ENCODE measurements around the gene DYNLT2. TPM values are rescaled to one million over a fixed set of nuclear protein-coding genes. Genes with fewer than 3 reads are reported as not detected.
A peak's percentile ranks its signal among the peaks of the same experiment; 100 is the strongest.

The DYNLT2 gene
- total and polyA plus RNA-seq, 2 of the 13 experiments (the other 11 are each of a cell fraction or from before 2014, with no cell fraction given) = 2.1 to 4.3 TPM

DNA sequence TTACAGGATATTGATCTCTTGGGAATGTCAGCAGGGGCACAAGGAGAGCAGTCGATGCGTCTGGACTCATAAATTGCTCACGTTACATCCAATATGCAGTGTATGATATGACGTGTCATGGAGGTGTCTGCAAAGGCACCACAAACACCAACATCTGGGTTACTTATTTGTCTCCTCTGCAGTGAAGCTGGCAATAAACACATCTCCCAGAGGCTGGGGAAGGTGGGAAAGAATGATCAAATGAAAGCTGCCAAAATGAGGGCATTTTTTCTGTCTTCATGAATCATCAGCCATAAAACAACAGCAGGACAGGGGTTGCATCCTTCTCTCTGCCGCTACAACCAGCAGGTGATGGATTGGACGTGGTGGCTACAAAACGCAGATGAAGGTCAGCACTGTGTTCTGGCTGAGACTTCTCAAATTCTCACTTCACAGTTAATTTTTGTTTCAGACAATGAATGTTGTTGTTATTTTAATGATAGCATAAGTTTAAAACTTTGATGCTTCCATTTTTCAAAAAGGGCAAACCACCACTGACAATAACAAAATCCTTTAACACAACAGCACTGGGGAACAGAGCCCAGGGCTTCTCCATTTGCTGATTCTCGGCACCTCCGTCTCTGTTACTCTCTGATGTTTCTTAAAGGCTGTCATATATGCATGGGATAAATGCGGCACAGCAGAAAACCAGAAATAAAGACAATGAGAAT lies 47.5 kb upstream of the DYNLT2 start (continued):
- peak; percentile 1 for TF ChIP-seq TBL1XR1 (IDR thresholded peaks at IDR 0.05; ENCODE audit: borderline replicate concordance, low read length, partially characterized antibody)
- TF ChIP-seq PAX8 (CRISPR knock-in tag; IDR thresholded peaks at IDR 0.05; ENCODE audit: borderline replicate concordance) = 0 out of 2 replicates have a peak, but pooled peaks have one; percentile 15
- no peak for TF ChIP-seq SMAD3 (CRISPR knock-in tag; IDR thresholded peaks at IDR 0.05)
- TF ChIP-seq RXRA (CRISPR knock-in tag; IDR thresholded peaks at IDR 0.05) = no peak
- no peak for TF ChIP-seq NFE2 (CRISPR knock-in tag; IDR thresholded peaks at IDR 0.05)
- TF ChIP-seq, protein P1, sequence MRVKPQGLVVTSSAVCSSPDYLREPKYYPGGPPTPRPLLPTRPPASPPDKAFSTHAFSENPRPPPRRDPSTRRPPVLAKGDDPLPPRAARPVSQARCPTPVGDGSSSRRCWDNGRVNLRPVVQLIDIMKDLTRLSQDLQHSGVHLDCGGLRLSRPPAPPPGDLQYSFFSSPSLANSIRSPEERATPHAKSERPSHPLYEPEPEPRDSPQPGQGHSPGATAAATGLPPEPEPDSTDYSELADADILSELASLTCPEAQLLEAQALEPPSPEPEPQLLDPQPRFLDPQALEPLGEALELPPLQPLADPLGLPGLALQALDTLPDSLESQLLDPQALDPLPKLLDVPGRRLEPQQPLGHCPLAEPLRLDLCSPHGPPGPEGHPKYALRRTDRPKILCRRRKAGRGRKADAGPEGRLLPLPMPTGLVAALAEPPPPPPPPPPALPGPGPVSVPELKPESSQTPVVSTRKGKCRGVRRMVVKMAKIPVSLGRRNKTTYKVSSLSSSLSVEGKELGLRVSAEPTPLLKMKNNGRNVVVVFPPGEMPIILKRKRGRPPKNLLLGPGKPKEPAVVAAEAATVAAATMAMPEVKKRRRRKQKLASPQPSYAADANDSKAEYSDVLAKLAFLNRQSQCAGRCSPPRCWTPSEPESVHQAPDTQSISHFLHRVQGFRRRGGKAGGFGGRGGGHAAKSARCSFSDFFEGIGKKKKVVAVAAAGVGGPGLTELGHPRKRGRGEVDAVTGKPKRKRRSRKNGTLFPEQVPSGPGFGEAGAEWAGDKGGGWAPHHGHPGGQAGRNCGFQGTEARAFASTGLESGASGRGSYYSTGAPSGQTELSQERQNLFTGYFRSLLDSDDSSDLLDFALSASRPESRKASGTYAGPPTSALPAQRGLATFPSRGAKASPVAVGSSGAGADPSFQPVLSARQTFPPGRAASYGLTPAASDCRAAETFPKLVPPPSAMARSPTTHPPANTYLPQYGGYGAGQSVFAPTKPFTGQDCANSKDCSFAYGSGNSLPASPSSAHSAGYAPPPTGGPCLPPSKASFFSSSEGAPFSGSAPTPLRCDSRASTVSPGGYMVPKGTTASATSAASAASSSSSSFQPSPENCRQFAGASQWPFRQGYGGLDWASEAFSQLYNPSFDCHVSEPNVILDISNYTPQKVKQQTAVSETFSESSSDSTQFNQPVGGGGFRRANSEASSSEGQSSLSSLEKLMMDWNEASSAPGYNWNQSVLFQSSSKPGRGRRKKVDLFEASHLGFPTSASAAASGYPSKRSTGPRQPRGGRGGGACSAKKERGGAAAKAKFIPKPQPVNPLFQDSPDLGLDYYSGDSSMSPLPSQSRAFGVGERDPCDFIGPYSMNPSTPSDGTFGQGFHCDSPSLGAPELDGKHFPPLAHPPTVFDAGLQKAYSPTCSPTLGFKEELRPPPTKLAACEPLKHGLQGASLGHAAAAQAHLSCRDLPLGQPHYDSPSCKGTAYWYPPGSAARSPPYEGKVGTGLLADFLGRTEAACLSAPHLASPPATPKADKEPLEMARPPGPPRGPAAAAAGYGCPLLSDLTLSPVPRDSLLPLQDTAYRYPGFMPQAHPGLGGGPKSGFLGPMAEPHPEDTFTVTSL (CRISPR knock-in tag; IDR thresholded peaks at IDR 0.05; ENCODE audit: borderline replicate concordance) = no peak
- no peak for TF ChIP-seq GZF1 (CRISPR knock-in tag; IDR thresholded peaks at IDR 0.05)
- TF ChIP-seq, protein P2, sequence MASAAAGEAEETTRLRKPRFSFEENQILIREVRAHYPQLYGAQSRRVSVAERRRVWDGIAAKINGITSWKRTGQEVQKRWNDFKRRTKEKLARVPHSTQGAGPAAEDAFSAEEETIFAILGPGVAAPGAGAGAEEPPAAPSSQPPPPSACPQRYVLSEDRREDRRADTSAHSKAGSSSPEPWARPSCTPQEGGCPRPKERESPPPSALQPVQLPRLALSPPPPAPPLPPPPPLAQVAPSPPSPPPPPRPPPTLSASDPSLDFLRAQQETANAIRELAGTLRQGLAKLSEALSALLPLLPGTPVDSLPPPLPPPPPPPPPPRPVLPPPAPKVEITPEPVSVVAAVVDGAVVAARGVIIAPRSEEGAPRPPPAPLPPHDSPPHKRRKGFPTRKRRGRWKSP (CRISPR knock-in tag; IDR thresholded peaks at IDR 0.05) = 0 out of 2 replicates have a peak, but pooled peaks have one; percentile 37
- no peak for TF ChIP-seq ZNF253 (CRISPR knock-in tag; IDR thresholded peaks at IDR 0.05; ENCODE audit: borderline replicate concordance)
- TF ChIP-seq ZNF264 (CRISPR knock-in tag; IDR thresholded peaks at IDR 0.05) = no peak
- peak; percentile 11; the same call in 1 of the 2 replicates for TF ChIP-seq ZNF460 (CRISPR knock-in tag; IDR thresholded peaks at IDR 0.05; ENCODE audit: borderline replicate concordance)
- no peak for TF ChIP-seq ZNF382 (CRISPR knock-in tag; IDR thresholded peaks at IDR 0.05; ENCODE audit: borderline replicate concordance)
- TF ChIP-seq ZNF333 (CRISPR knock-in tag; IDR thresholded peaks at IDR 0.05; ENCODE audit: borderline replicate concordance) = no peak
- no peak for TF ChIP-seq NFE2L2 (IDR thresholded peaks at IDR 0.05; ENCODE audit: low read length)
- no peak for TF ChIP-seq MYNN (CRISPR knock-in tag; IDR thresholded peaks at IDR 0.05; ENCODE audit: low read depth)
- TF ChIP-seq, protein P3, sequence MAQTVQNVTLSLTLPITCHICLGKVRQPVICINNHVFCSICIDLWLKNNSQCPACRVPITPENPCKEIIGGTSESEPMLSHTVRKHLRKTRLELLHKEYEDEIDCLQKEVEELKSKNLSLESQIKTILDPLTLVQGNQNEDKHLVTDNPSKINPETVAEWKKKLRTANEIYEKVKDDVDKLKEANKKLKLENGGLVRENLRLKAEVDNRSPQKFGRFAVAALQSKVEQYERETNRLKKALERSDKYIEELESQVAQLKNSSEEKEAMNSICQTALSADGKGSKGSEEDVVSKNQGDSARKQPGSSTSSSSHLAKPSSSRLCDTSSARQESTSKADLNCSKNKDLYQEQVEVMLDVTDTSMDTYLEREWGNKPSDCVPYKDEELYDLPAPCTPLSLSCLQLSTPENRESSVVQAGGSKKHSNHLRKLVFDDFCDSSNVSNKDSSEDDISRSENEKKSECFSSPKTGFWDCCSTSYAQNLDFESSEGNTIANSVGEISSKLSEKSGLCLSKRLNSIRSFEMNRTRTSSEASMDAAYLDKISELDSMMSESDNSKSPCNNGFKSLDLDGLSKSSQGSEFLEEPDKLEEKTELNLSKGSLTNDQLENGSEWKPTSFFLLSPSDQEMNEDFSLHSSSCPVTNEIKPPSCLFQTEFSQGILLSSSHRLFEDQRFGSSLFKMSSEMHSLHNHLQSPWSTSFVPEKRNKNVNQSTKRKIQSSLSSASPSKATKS (CRISPR knock-in tag; IDR thresholded peaks at IDR 0.05) = no peak
- TF ChIP-seq, protein P4, sequence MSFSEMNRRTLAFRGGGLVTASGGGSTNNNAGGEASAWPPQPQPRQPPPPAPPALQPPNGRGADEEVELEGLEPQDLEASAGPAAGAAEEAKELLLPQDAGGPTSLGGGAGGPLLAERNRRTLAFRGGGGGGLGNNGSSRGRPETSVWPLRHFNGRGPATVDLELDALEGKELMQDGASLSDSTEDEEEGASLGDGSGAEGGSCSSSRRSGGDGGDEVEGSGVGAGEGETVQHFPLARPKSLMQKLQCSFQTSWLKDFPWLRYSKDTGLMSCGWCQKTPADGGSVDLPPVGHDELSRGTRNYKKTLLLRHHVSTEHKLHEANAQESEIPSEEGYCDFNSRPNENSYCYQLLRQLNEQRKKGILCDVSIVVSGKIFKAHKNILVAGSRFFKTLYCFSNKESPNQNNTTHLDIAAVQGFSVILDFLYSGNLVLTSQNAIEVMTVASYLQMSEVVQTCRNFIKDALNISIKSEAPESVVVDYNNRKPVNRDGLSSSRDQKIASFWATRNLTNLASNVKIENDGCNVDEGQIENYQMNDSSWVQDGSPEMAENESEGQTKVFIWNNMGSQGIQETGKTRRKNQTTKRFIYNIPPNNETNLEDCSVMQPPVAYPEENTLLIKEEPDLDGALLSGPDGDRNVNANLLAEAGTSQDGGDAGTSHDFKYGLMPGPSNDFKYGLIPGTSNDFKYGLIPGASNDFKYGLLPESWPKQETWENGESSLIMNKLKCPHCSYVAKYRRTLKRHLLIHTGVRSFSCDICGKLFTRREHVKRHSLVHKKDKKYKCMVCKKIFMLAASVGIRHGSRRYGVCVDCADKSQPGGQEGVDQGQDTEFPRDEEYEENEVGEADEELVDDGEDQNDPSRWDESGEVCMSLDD (CRISPR knock-in tag; IDR thresholded peaks at IDR 0.05; ENCODE audit: borderline replicate concordance) = no peak

Measured in HepG2 (cell line).